GM19372 (cell line): ENCODE results near the gene ETFA.

ENCODE experiments used
- ATAC-seq: cut with Tn5 transposase; IDR thresholded peaks from one replicate; pipeline ENCODE4 v1.9.1; 2021; ENCODE audit warnings: mild to moderate bottlenecking, low read depth, moderate library complexity; ENCODE audit not compliant: unreplicated experiment

ETFA gene

GRCh38 chr15:76311100-76311953, at the start of gene ETFA:
TSS of gene ETFA (minus strand) at chr15:76311469. CDS start at chr15:76311388, 81 bp downstream.
- ATAC-seq = peak; percentile 99

- ATAC-seq = no peak
Observed at GRCh38 chr15:76360416-76360815, 49.1 kb upstream of the ETFA start.

GRCh38 chr15:76359152-76359551, 47.9 kb upstream of the ETFA start:
- no peak for ATAC-seq

GRCh38 chr15:76358453-76358852, 47.2 kb upstream of the ETFA start:
- ATAC-seq = no peak

GRCh38 chr15:76354823-76355440, 43.7 kb upstream of the ETFA start:
- no peak for ATAC-seq

- ATAC-seq = no peak
Observed at GRCh38 chr15:76353903-76354302, 42.6 kb upstream of the ETFA start.

- ATAC-seq = no peak
Observed at GRCh38 chr15:76353023-76353577, 41.8 kb upstream of the ETFA start.

- ATAC-seq = no peak
Observed at GRCh38 chr15:76349301-76350070, 38.2 kb upstream of the ETFA start.

GRCh38 chr15:76347482-76348055, 36.3 kb upstream of the ETFA start:
- ATAC-seq = no peak

- ATAC-seq = no peak
Observed at GRCh38 chr15:76346669-76347481, 35.6 kb upstream of the ETFA start.

- no peak for ATAC-seq
Observed at GRCh38 chr15:76345880-76346668, 34.8 kb upstream of the ETFA start.

- ATAC-seq = no peak
Observed at GRCh38 chr15:76345583-76345879, 34.3 kb upstream of the ETFA start.

GRCh38 chr15:76344893-76345582, 33.8 kb upstream of the ETFA start:
- ATAC-seq = no peak

GRCh38 chr15:76343313-76343996, 32.2 kb upstream of the ETFA start:
- no peak for ATAC-seq

- ATAC-seq = no peak
Observed at GRCh38 chr15:76342382-76343201, 31.3 kb upstream of the ETFA start.

GRCh38 chr15:76342058-76342381, 30.8 kb upstream of the ETFA start:
- ATAC-seq = no peak

GRCh38 chr15:76341366-76342057, 30.2 kb upstream of the ETFA start:
- ATAC-seq = no peak
